HG03025 (cell line): ENCODE measurements around the gene DGKD.
"Not testable (repeated sequence)": the region's sequence is repeated elsewhere in the genome, so short reads cannot be mapped to it uniquely, and the experiment has no call there.

Experiments
- ATAC-seq: cut with Tn5 transposase; IDR thresholded peaks from one replicate; pipeline ENCODE4 v1.9.1; 2021; ENCODE audit warnings: mild to moderate bottlenecking, moderate library complexity; ENCODE audit not compliant: unreplicated experiment, low FRiP score

The DGKD gene

GRCh38 chr2:233358947-233359346 is 4.7 kb downstream of the DGKD start:
- ATAC-seq, result no peak

DNA sequence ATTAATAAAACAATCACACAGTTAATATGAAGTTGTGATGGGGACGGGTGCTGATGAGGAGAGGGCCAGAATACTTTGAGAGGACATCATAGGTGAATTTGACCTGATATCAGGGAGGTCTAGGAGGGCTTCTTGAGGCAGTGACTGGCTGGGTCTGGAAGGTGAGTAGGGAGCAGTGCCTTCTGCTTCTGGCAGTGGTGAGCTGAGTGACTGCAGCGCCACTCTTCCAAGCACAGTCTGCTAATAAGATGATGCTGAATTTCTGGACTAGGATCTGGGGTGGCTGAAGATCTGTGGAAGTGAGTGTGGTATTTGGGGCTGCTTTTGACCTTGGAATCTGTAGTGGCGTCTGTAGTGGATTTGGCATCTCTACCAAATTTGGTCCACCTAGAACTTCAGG is 5.5 kb downstream of the DGKD start:
- ATAC-seq, result no peak

GRCh38 chr2:233360771-233361176 is 6.5 kb downstream of the DGKD start:
- ATAC-seq, result no peak

- no peak for ATAC-seq
Observed at GRCh38 chr2:233361297-233361696, 7.0 kb downstream of the DGKD start.

DNA sequence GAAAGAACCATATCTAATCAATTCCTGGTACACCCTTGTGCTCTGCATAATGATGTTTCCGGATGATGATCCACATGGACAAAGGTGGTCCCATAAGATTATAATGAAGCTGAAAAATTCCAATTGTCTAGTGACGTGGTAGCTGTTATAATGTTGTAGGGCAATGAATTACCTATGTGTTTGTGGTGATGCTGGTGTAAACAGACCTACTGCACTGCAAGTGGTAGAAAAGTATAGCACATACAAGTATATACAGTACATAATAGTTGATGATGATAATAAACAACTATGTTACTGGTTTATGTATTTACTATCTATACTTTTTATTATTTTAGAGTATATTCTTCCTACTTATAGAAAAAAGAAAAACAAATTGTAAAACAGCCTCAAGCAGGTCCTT is 8.4 kb downstream of the DGKD start:
- ATAC-seq, result no peak

DNA sequence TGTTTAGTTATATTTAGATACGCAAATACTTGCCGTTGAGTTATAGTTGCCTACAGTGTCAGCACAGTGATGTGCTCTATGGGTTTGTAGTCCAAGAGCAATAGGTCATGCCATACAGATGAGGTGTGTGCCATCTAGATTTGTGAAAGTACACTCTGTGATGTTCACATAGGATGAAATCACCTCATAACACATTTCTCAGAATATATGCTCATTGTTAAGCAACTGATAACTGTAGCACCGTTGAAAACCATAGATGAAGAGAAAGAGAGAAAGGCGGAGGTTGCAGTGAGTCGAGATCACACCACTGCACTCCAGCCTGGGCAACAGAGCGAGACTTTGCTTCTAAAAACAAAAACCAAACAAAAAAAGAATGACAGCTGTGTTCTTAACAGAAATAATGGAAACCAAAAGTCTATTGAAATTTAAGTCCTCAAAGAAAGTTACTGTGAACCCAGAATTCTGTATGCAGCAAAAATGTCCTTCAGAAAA is 9.5 kb downstream of the DGKD start:
- ATAC-seq, result no peak

- no peak for ATAC-seq
Observed at GRCh38 chr2:233365861-233366520, 11.7 kb downstream of the DGKD start.

GRCh38 chr2:233367586-233367985 is 13.3 kb downstream of the DGKD start:
- ATAC-seq, result no peak

DNA sequence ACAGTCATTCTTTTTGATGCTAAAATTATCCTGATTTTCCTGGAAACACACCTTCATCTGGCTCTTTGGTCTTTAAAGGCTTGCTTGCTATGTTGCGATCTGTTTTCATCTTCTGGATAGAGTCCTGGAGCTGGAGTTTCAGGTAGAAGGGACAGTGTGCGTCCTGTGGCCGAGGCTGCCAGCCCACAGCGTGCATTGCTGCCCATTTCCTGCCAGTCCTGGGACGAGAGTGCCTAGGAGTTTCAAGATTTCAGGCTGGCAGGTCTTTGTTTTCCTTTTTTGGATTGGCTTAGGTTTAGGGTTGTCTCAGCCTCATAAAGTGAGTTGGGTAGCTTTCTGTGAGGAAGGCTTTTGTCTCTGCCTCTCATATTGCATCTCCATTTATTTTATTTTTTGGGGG is 14.5 kb downstream of the DGKD start:
- no peak for ATAC-seq

GRCh38 chr2:233369462-233369861 is 15.2 kb downstream of the DGKD start:
- ATAC-seq, result no peak

DNA sequence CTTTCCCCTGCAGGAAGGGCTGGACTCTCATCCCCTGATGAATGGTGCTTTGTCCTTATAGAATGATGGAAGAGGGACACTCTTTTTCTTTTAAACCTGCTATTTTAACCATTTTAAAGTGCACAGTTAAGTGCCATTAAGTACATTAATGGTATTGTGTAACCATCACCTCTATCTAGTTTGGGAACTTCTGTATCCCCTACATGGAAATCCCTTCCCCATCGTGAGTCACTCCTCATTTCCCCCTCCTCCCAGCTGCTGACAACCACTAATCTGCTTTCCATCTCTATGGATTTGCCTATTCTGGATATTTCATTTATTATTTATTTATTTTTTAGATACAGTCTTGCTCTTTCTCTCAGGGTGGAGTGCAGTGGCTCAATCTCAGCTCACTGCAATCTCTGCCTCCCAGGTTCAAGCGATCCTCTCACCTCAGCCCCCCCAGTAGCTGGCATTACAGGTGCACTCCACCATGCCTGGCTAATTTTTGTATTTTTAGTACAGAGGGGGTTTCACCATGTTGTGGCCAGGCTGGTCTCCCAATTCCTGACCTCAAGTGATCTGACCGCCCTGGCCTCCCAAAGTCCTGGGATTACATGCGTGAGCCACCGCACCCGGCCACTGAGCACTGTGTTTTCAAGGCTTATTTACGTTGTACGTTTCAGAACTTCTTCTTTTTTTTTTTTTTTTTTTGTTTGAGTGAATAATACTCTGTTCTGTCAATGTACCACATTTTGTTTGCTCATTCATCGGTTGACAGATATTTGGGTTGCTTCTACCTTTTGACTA is 15.8 kb downstream of the DGKD start:
- no peak for ATAC-seq

DNA sequence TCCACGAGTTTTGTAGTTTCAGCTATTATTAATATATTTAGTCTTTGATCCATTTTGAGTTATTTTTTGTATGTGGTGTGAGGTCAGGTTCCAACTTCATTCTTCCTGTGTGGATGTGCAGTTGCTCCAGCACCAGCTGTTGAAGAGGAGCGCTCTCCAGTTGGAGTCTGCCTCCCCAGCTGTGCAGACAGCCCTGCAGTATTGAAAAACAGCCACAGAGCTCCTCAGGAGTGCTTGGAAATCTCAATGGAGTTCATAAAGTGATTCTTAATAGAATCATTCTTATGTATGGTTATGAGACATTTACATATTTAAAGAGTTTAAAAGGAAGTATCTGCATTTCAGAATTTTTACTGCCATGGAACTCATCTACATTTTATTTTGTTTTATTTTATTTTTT is 17.3 kb downstream of the DGKD start:
- ATAC-seq, result no peak

DNA sequence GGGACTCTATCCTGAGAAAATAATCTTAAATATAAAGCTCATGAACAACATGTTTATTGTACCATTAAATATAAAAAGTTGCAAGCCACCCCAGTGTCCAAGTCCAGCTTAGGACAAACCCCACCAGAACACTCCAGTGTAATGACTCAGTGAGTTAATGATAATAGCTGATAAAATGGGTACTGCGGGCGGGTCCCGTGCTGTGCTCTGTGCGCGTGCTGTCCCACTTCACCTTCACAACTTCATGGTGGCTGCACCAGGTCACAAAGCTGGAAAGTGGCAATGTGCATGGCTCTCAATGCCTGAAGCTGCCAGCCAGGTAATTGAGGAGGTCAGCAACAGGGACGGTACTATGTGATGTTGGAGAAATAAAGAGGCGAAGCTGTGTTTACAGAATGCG is 18.6 kb downstream of the DGKD start:
- ATAC-seq, result no peak

DNA sequence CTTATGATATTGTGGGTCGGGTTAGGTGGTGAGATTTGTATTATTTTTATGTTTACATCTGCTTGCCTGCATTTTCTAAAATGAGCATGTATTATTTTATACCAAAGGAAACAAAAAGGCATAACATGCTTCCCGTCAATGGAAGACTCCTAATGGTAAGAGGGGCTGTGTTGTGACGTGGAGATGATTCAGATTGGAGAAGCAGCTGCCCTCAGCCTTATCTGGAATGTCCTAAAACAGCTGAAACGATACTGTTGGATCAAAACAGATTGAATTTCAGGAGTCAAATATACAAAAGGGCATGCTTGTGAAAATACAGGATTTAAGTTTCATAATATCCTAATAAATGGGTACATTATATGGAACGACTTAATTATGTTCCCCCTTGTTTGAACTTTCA is 19.0 kb downstream of the DGKD start:
- no peak for ATAC-seq

- ATAC-seq, result not testable (repeated sequence)
Observed at GRCh38 chr2:233374776-233375175, 20.5 kb downstream of the DGKD start.

GRCh38 chr2:233375490-233376314 is 21.4 kb downstream of the DGKD start:
- ATAC-seq, result no peak

DNA sequence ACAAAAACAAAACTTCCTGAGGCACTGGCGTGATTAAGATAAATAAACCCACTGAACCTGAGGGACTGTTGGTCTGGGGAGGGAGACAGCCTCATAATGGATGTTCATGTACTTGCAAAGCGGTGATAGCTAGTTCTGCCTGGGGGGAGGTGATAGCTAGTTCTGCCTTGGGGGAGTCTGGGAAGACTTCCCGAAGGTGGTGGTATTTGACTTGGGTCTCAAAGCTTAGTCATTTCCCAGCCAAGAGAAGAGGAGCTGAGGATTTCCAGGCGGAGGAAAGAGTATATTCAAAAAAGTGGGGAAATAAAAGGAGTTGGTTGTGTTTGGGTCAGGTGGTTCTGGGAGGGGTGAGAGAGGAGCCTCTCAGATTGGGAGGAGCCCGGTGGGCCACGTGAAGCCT is 24.7 kb downstream of the DGKD start:
- no peak for ATAC-seq

DNA sequence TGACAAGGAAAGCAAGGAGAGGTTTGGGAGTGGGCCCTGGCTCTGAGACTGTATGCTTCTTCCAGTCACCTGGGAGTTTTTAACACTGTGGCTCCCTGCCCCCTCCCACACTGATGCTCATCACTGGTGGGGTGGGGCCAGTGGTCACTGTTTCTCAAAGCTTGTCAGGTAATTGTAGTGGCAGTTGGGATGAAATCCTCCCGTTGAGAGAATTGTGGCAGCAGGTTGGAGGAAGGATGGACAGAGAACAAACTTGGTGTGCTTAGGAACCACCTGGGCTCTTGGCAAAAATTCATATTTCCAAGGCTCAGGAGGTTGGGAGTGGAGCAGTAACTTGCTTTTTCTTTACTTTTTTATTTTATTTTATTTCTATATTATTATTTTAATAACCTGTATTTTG is 25.1 kb downstream of the DGKD start:
- ATAC-seq, result no peak

GRCh38 chr2:233380132-233380895 is 26.0 kb downstream of the DGKD start:
- ATAC-seq, result no peak

GRCh38 chr2:233380995-233381637 is 26.8 kb downstream of the DGKD start:
- ATAC-seq, result no peak
